HEK293T (cell line): ENCODE results near the gene NPFFR1.

Experiments used
- BHLHE40 ChIP-seq: fragments of 450-650 bp; IDR thresholded peaks from 2 replicates; pipeline ENCODE4 v1.6.1; 2016; ENCODE audit warnings: mild to moderate bottlenecking, moderate library complexity, borderline replicate concordance
- CTBP1 ChIP-seq: fragments of 450-650 bp; IDR thresholded peaks from 2 replicates; pipeline ENCODE4 v1.6.1; 2016; ENCODE audit warnings: borderline replicate concordance
- ELF4 ChIP-seq: fragments of 450-650 bp; IDR thresholded peaks from 2 replicates; pipeline ENCODE4 v1.6.1; 2017; ENCODE audit warnings: antibody characterized with exemption
- FOXA1 ChIP-seq: fragments of 450-650 bp; IDR thresholded peaks from 2 replicates; pipeline ENCODE4 v1.6.1; 2016; ENCODE audit warnings: mild to moderate bottlenecking
- FOXK2 ChIP-seq: fragments of 450-650 bp; IDR thresholded peaks from 2 replicates; pipeline ENCODE4 v1.6.1; 2016; ENCODE audit warnings: mild to moderate bottlenecking
- FOXM1 ChIP-seq: fragments of 450-650 bp; IDR thresholded peaks from 2 replicates; pipeline ENCODE4 v1.6.1; 2017; ENCODE audit warnings: mild to moderate bottlenecking, borderline replicate concordance
- SUZ12 ChIP-seq: fragments of 450-650 bp; IDR thresholded peaks from 2 replicates; pipeline ENCODE4 v1.6.1; 2016; ENCODE audit warnings: mild to moderate bottlenecking

GRCh38 chr10:70317272-70317942 is 33.6 kb upstream of the NPFFR1 start:
- no peak for TF ChIP-seq FOXM1
- TF ChIP-seq SUZ12, result no peak
- no peak for TF ChIP-seq ELF4
- no peak for TF ChIP-seq CTBP1
- TF ChIP-seq FOXA1, result no peak
- TF ChIP-seq FOXK2, result no peak
- no peak for TF ChIP-seq BHLHE40
